Mucosa of rectum (tissue), 2 donors: Measurements from ENCODE around the gene MBP.

ENCODE experiments used
- H3K27ac ChIP-seq, 2 donors: one replicate each; pipeline ENCODE4 v1.7.0; 2013; ENCODE audit warnings: inconsistent platforms in 2 of 2, low read depth in 2 of 2, low read length in 2 of 2
- H3K27me3 ChIP-seq, 2 donors: one replicate each; pipeline ENCODE4 v1.7.0; 2013; ENCODE audit warnings: low read length in 2 of 2; ENCODE audit not compliant: control insufficient read depth in 2 of 2, insufficient read depth in 2 of 2
- H3K36me3 ChIP-seq, 2 donors: one replicate each; pipeline ENCODE4 v1.7.0; 2013; ENCODE audit warnings: low read length in 2 of 2; ENCODE audit not compliant: control insufficient read depth in 2 of 2, insufficient read depth in 2 of 2
- H3K4me1 ChIP-seq, 2 donors: one replicate each; pipeline ENCODE4 v1.7.0; 2013; ENCODE audit warnings: low read length in 2 of 2, mild to moderate bottlenecking in 1 of 2; ENCODE audit not compliant: control insufficient read depth in 2 of 2, insufficient read depth in 2 of 2
- H3K4me3 ChIP-seq, 2 donors: one replicate each; pipeline ENCODE4 v1.7.0; 2013; ENCODE audit warnings: low read length in 2 of 2
- H3K9ac ChIP-seq, 2 donors: one replicate each; pipeline ENCODE4 v1.7.0; 2013; ENCODE audit warnings: low read length in 2 of 2, low read depth in 1 of 2, mild to moderate bottlenecking in 1 of 2
- H3K9me3 ChIP-seq, 2 donors: one replicate each; pipeline ENCODE4 v1.7.0; 2013; ENCODE audit warnings: low read length in 2 of 2; ENCODE audit not compliant: control insufficient read depth in 2 of 2
- donor health status: healthy.
- donor health status: Normal muscosa, but diverticular disease.

The MBP gene

DNA sequence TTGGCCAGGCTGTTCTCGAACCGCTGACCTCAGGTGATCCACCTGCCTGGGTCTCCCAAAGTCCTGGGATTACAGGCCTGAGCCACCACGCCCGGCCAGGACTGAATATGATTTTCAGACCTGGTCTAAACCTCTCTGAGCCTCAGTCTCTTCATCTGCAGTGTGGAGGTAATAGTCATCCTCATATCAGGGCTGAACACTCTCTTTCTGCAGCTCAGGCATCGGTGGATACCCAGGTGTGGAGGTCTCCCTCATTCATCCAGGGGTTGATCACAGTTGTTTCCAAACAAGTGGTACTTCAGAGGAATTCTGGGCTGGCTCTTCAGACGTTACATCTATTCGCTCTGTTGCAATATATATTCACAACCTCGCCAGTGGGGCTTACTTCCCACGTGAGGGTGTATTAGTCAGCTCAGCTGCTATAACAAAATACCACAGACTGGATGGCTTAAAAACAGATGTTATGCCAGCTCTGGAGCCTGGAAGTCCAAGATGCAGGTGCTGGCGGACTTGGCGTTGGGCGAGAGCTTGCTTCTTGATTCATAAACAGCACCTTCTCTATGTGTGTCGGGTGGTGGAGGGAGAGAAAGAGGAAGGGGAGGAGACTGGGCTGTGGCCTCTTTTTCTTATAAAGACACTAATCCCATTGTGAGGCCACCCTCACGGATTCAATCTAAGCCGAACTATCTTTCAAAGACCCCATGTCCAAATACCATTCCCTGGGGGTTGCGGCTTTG lies 2.9 kb upstream of the MBP start:
- Histone ChIP-seq H3K9ac (no peak overlapping the region), H3K4me1 (peaks cover 4 to 19% of the 10 kb centered on the region in 2 donors), H3K9me3 (no peaks in the 10 kb centered on the region), H3K27ac (no peak overlapping the region), H3K4me3 (no peak overlapping the region), H3K27me3 (no peaks in the 10 kb centered on the region), H3K36me3 (no peaks in the 10 kb centered on the region)

DNA sequence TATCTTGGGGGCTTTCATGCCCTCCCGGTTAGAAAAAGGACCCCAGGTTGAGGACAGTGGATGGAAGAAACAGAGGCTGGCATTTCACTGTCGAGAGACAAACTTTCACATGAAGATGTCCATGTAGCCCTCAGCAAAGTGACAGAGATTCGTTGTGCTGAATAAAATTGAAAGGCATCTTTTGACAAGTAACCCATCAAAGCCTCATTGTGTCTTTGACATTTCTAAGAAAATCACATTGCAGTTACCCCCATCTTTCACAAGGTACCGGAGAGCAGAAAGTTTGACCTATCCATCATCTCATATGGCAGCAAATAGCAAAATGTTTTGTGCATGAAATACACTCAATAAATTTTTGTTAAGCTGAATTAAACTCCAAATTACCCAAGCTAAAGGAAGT lies 2.0 kb upstream of the MBP start:
- Histone ChIP-seq H3K27ac (peak overlapping the region in 1 of 2 donors; percentile 95), H3K9me3 (no peaks in the 10 kb centered on the region), H3K9ac (no peak overlapping the region), H3K4me3 (no peak overlapping the region), H3K36me3 (no peaks in the 10 kb centered on the region), H3K27me3 (no peaks in the 10 kb centered on the region), H3K4me1 (peaks cover 8 to 23% of the 10 kb centered on the region in 2 donors)

DNA sequence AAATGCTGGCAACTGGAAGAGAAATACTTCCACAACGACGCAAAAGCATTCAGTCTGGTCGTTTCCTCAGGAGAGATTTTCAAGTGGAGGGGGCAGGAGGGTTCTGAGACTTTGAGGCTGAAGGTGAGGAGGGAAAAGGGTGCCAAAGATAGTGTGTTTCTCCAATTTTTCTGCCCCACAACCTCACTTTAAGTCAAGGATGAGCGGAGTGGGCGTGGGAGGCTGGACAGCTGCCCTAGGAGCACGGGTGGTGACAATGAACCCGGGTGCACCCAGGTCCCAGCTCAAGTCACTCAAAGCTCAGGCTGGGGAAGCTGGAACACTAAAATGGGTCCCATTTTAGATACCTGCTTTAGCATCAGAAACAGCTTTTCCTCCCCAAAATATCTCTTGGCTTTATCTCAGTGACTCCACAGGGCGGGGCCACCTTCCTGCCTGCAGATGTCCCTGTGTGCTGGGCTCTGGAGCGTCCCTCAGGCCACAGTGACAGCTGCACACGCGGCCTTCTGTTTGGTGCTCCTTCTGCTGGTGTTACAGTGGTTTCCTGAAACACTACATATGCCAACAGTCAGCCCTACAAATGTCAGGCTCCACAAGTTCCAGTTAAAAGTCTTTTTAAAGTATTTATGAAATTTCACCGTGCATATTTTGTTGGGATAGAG lies 1.4 kb upstream of the MBP start:
- H3K27ac ChIP-seq: peak overlapping the region; percentile 92 to 95

DNA sequence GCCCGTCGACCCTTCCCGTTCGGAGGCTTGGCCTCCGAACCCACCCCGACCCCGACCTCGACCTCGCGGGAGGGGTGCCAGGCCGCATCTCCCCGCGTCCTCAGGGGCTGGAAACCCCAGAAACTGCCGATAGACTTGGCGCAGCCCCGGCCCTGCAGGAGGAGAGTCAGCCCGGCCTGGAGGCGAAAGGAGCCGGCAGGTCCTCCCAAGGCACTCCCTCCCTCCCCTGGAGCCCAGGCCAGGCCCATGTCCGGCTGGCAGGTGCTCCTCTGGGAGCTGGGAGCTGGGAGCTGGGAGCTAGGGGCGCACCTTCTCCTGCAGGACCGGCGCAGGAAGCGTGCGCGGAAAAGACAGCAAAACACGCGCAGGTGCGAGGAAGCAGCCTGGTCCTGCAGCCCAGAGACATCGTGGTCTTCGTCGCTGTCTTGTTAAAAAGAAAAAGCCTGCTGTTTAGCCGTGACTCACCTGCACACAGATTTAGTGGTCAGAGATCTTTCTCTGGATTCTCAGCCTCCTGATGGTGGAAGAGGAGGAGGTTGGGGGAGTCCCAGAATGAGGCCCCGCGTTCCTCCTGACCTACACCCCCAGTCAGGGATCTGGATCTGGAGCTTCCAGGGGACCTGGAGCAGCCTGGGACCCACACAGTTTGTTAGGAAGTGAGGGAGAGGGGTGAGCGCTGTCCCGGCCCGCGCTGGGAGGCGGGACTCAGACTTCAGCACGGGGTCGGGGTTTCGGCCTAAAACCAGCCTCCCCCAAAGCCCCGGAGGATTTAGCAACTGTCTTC lies 660 bp upstream of the MBP start:
- H3K36me3 ChIP-seq: no peaks in the 10 kb centered on the region
- H3K4me1 ChIP-seq: peaks cover 19 to 33% of the 10 kb centered on the region in 2 donors
- no peaks in the 10 kb centered on the region for H3K9me3 ChIP-seq
- peak overlapping the region; percentile 68 to 84 for H3K4me3 ChIP-seq
- peak overlapping the region; percentile 92 to 95 for H3K27ac ChIP-seq
- no peaks in the 10 kb centered on the region for H3K27me3 ChIP-seq
- H3K9ac ChIP-seq: peak overlapping the region; percentile 68 to 98

More for the DNA sequence above, 1.4 kb upstream of the MBP start:
- no peaks in the 10 kb centered on the region for H3K36me3 ChIP-seq
- peak overlapping the region in 1 of 2 donors; percentile 14 for H3K9ac ChIP-seq
- peaks cover 12 to 28% of the 10 kb centered on the region in 2 donors for H3K4me1 ChIP-seq
- no peaks in the 10 kb centered on the region for H3K27me3 ChIP-seq
- H3K4me3 ChIP-seq: peak overlapping the region in 1 of 2 donors; percentile 41
- H3K9me3 ChIP-seq: no peaks in the 10 kb centered on the region

GRCh38 chr18:77131652-77132368 lies 773 bp downstream of the MBP start:
- peaks cover 31 to 46% of the 10 kb centered on the region in 2 donors for H3K4me1 ChIP-seq
- H3K27ac ChIP-seq: peak overlapping the region; percentile 92 to 95
- no peaks in the 10 kb centered on the region for H3K27me3 ChIP-seq
- H3K9me3 ChIP-seq: no peaks in the 10 kb centered on the region
- peak overlapping the region; percentile 87 to 98 for H3K9ac ChIP-seq
- no peaks in the 10 kb centered on the region for H3K36me3 ChIP-seq
- peak overlapping the region; percentile 80 to 84 for H3K4me3 ChIP-seq

GRCh38 chr18:77131100-77131651 lies 1.4 kb downstream of the MBP start:
- H3K9ac ChIP-seq: peak overlapping the region; percentile 87 to 98
- H3K4me1 ChIP-seq: peaks cover 31 to 46% of the 10 kb centered on the region in 2 donors
- no peaks in the 10 kb centered on the region for H3K36me3 ChIP-seq
- no peaks in the 10 kb centered on the region for H3K27me3 ChIP-seq
- peak overlapping the region; percentile 92 to 95 for H3K27ac ChIP-seq
- peak overlapping the region; percentile 80 to 84 for H3K4me3 ChIP-seq
- no peaks in the 10 kb centered on the region for H3K9me3 ChIP-seq

- Histone ChIP-seq H3K4me3 (peak overlapping the region; percentile 80 to 84), H3K27me3 (no peaks in the 10 kb centered on the region), H3K4me1 (peaks cover 31 to 46% of the 10 kb centered on the region in 2 donors), H3K36me3 (no peaks in the 10 kb centered on the region), H3K9ac (peak overlapping the region; percentile 87 to 98), H3K27ac (peak overlapping the region; percentile 92 to 95), H3K9me3 (no peaks in the 10 kb centered on the region)
These were observed 2.1 kb downstream of the MBP start for GRCh38 chr18:77130229-77131099.

GRCh38 chr18:77129150-77129551 lies 3.4 kb downstream of the MBP start:
- no peaks in the 10 kb centered on the region for H3K9me3 ChIP-seq
- H3K4me1 ChIP-seq: peaks cover 35 to 45% of the 10 kb centered on the region in 2 donors
- H3K27me3 ChIP-seq: no peaks in the 10 kb centered on the region
- H3K4me3 ChIP-seq: no peak overlapping the region
- no peak overlapping the region for H3K9ac ChIP-seq
- peak overlapping the region in 1 of 2 donors; percentile 89 for H3K27ac ChIP-seq
- no peaks in the 10 kb centered on the region for H3K36me3 ChIP-seq
